Measurements from ENCODE around the gene TMTC4.
"Not testable (repeated sequence)": the region's sequence is repeated elsewhere in the genome, so short reads cannot be mapped to it uniquely, and the experiment has no call there.

TMTC4 gene

GRCh38 chr13:100581504-100581903 lies 93.1 kb downstream of the TMTC4 start:
- DNase-seq (ENCODE audit: low spot score): no peak

- no peak for DNase-seq (ENCODE audit: low spot score)
Measured at GRCh38 chr13:100581030-100581429, 93.6 kb downstream of the TMTC4 start.

- DNase-seq (ENCODE audit: low spot score): no peak
Measured at GRCh38 chr13:100580045-100580444, 94.5 kb downstream of the TMTC4 start.

DNA sequence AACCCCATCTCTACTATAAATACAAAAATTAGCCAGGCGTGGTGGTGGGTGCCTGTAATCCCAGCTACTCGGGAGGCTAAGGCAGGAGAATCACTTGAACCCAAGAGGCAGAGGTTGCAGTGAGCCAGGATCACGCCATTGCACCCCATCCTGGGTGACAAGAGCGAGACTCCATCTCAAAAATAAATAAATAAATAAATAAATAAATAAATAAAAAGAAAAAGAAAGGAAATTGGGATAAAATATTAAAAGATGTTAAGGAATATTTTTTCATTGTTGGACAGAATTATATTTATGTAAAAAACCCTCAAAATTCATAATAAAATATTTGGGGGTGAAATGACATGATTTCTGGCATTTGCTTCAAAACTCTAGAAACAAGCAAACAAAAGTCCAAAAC lies 97.4 kb downstream of the TMTC4 start:
- not testable (repeated sequence) for DNase-seq (ENCODE audit: low spot score)

DNA sequence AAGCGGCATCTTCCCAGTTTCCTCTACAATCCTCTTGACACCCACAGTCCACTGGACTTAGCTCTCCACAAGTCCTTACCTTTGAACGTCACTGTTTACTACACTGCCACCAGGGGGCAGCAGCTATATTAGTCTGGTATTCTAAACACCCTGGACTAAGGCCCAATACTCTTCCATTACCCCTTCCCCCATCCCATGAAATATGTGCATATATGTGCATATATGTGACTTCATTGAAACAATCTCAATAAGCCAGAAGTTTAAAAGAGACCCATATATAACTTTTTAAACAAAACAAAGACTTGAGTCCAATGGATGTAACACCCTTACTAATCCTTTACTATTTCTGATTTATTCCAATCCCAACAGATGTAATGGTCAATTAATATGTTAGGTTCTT lies 101.5 kb downstream of the TMTC4 start:
- peak; percentile 67 for DNase-seq (ENCODE audit: low spot score)

DNA sequence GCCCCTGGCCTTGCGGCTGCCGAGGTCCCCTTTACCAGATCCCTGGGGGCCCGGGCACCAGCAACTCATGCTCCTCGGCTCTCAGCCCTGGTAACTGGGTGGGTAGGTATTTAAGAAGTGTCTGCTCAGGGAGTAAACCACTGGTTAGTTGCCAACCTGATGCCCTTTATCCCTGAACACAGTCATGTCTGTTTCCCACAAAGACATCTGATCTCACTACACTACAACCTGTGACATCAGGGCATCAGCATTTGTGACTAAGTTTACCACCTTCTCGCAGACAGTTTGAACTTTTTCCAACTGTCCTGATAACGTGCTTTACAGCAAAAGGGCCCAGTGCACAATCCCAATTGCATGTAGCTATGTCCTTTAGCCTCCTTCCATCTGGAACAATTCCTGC lies 108.1 kb downstream of the TMTC4 start:
- no peak for DNase-seq (ENCODE audit: low spot score)

DNA sequence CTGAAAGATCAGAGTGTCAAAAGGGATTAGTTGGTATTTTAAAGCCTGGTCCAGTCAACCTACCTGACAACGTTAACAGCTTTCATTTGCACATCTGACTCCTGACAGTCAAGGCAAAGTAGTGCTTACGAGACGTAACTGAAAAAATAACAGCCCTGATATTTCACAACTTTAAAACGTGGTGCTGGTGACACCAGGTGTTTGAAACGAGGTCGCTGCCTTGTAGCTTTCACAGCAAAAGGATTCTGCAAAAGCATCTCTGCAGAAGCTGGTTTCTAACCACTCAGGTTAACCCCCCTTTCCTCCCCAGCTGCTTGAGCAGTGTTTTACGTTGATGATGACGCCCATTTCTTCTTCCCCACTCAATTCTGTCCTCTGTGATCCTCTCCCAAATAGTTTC lies 109.3 kb downstream of the TMTC4 start:
- DNase-seq (ENCODE audit: low spot score): no peak

GRCh38 chr13:100564444-100565223 lies 110.0 kb downstream of the TMTC4 start:
- no peak for DNase-seq (ENCODE audit: low spot score)

DNA sequence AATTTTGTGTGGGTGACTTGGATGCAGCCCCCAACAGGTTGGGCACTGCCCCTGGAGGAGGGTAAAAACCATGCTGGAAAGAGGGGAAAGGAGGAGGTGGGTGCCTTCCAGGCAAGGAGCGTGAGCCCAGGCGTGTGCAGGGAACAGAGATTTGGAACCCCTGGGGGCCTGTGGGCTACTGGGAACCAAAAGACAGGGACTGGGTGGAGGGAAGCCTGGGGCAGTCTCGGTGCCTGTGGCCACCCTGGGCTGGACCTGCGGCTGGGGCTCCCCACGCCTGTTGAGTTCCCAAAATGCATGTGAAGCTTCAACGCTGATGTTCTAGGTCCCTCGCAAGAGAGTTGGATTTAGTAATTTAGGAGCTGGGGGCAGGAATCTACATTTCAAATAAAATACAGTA lies 110.8 kb downstream of the TMTC4 start:
- no peak for DNase-seq (ENCODE audit: low spot score)

- DNase-seq (ENCODE audit: low spot score): no peak
Measured at GRCh38 chr13:100561599-100562204, 112.9 kb downstream of the TMTC4 start.

DNA sequence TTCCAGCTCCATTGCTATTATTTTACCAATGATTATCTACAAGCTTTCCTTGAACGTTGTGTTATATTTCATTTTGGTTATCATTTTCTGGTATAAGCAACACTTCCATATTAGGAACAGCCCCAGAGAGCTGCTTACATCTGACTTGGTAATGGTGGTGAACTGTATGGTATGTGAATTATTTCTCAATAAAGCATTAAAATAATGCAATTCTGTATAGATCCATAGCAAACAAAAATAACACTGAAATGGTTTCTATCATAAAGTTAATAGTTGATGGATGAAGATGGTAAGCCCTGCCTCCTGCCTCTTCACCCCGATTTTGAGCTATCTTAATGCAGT lies 113.5 kb downstream of the TMTC4 start:
- DNase-seq (ENCODE audit: low spot score): no peak

DNA sequence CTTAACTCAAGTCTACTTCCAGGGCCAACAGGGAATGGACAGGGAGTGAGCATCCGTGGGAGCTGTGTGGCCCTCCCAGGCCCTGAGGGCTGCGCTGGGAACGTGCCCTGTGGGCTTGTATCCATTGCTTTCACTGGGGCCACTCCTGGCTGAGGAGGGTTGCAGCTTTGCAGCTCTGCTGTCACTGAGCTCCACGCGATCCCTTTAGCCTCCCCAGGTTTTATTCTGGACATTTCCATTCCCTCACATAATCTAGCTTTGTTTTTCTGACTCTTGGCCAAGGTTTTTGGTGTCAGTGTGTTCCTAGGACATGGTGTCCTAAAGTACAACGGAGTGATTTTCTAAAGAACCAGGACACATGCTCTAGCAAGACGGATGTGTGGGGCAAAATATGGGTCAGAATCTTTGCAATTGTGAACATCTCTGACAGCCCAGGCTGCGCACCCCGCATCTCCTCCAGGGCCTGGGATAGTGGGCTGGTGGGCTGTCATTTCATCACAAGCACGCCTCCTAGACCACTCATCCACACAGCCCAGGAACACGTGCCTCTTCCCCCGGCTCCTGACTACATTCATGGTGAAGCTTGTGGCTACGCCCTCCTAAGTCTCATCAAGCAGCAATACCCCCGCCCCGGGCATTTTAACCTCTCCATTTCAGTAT lies 114.0 kb downstream of the TMTC4 start:
- no peak for DNase-seq (ENCODE audit: low spot score)

DNA sequence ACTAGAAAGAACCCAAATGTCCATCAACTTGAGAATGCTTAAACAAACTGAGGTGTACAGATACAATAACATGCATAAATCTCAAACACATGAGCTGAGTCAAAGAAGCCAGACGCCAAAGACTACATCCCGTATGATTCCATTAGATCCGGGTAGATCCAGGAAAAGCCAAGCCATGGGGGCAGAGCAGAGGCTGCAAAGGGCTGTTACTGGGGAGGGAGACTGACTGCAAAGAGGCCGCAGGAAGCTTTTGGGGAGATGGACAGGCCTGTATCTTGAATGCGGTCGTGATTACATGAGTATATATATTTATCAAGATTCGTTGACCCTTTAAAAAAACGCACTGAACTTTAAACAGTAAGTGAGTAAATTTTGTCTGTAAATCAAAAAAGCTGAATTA lies 114.7 kb downstream of the TMTC4 start:
- no peak for DNase-seq (ENCODE audit: low spot score)
